Tongue (tissue), 2 donors: ENCODE measurements around the gene MYADM. TPM values are rescaled to one million over a fixed set of nuclear protein-coding genes. Genes with fewer than 3 reads are reported as not detected.
"Not testable (repeated sequence)": the region's sequence is repeated elsewhere in the genome, so short reads cannot be mapped to it uniquely, and the experiment has no call there.

Experiments
- DNase-seq: peaks from one replicate; pipeline ENCODE4 v3.0.0-alpha.2; 2015
- total RNA-seq: library from RNA; depleted of rRNA; stranded (reverse); fragments of >200 nt; gene quantifications from one replicate; pipeline ENCODE4 v1.2.3, GENCODE V29; 2014

Gene MYADM
- total RNA-seq, 1 donor from 2014 or later: 38.7 TPM

DNA sequence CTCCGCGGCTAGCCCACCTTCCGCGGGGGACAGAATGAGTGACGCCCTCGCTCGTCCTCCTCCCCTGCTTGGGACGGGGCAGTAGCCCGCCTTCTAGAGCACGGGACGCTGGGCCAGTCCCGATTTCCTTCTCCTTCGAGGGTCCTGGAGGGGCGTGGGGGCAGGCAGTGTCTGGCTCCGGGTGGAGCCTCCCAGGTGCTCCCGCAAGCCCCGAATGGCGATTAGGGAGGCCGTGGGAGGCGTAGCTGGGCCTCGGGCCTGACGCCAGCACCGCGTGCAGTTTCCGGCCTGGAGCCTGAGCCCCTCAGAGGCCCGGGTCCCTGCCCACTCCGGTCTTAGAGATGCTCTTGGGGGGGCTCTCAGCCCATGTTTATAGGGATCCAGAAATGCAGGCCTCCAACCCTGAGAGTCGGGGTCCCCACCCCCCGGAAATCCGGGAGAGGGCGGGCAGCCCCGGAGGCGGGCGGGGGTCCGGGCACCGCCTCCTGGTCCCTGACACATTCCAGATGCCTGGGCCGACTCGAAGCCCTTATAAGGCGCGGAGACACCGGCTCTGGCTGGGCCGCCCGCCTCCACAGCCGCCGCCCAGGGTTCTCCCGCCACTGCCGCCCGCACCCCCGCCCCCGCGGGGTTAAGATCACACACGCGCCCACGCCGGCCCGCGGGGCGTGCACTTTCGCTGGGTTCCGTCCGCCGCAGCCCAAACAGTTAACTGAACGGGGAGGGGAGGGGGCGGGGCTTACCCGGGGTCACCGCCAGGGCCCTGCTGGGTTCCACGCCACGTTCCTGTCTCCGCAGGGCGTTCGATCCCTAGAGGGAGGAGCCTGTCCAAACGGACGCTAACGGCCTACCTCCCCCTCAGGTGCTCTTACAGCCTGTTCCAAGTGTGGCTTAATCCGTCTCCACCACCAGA lies 1.5 kb downstream of the MYADM start:
- DNase-seq: peak; percentile 95

DNA sequence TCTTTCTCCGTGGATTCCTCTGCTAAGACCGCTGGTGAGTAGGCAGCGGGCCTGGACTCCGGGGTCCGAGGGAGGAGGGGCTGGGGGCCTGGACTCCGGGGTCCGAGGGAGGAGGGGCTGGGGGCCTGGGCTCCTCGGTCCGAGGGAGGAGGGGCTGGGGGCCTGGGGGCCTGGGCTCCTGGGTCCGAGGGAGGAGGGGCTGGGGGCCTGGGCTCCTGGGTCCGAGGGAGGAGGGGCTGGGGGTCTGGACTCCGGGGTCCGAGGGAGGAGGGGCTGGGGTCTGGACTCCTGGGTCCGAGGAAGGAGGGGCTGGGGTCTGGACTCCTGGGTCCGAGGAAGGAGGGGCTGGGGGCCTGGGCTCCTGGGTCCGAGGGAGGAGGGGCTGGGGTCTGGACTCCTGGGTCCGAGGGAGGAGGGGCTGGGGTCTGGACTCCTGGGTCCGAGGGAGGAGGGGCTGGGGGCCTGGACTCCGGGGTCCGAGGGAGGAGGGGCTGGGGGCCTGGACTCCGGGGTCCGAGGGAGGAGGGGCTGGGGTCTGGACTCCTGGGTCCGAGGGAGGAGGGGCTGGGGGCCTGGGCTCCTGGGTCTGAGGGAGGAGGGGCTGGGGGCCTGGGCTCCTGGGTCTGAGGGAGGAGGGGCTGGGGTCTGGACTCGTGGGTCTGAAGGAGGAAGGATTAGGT lies 2.3 kb downstream of the MYADM start:
- not testable (repeated sequence) for DNase-seq

DNA sequence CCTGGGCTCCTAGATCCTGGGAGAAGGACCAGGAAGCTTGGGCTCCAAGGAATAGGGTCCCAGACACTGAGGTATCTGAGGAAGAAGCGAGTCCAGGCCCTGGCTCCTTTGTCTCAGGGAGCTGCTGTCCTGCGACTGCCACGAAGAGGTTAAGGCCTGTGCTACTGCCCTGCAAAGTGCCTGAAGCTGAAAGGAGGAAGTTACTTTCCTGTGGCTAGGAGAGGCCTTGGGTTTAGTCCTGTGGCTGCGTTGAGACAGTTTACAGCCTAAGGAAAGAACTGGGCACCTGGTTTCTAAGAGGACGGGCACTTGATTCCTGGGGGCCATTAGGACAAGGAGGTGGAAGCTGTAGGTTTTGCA lies 2.8 kb downstream of the MYADM start:
- peak; percentile 24 for DNase-seq

DNA sequence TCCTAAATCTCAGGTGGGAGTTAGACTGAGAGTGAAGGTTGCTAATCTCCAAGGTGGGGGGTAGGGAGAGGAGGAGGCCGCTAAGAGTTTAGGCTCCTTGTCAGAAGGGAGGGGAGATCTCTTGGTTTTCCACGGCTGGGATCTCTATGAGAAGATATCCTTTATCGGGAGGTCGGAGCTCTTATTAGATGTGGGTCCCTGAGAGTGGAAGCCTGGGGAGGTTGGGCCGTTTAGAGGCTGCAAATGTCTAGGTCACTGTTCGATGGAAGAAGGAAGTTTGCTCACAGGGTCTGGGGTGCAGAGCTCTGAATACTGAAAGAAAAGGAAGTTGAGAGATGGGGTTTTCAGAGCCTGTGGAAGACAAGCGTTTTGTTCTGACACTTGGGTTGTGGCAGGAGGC lies 3.8 kb downstream of the MYADM start:
- peak; percentile 22 for DNase-seq

DNA sequence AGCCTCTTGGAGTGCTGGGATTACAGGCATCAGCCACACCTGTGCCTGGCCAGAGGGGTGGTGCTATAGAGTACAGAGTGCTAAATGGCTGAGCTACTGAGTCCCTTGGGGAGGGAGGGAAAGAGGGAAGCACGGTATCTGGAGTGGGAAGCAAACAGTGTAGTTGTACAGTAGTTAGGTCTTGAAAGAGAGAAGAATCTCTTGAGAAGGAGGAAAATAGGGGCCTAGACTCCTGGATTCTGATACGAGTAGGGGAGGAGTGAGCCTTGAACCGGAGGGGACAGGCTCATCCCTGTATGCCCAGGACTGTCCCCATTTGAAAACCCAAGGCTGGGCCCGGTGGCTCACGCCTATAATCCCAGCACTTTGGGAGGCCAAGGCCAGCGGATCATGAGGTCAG lies 5.1 kb downstream of the MYADM start:
- no peak for DNase-seq

DNA sequence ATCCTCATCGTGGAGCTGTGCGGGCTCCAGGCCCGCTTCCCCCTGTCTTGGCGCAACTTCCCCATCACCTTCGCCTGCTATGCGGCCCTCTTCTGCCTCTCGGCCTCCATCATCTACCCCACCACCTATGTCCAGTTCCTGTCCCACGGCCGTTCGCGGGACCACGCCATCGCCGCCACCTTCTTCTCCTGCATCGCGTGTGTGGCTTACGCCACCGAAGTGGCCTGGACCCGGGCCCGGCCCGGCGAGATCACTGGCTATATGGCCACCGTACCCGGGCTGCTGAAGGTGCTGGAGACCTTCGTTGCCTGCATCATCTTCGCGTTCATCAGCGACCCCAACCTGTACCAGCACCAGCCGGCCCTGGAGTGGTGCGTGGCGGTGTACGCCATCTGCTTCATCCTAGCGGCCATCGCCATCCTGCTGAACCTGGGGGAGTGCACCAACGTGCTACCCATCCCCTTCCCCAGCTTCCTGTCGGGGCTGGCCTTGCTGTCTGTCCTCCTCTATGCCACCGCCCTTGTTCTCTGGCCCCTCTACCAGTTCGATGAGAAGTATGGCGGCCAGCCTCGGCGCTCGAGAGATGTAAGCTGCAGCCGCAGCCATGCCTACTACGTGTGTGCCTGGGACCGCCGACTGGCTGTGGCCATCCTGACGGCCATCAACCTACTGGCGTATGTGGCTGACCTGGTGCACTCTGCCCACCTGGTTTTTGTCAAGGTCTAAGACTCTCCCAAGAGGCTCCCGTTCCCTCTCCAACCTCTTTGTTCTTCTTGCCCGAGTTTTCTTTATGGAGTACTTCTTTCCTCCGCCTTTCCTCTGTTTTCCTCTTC lies 6.3 kb downstream of the MYADM start:
- DNase-seq: no peak

DNA sequence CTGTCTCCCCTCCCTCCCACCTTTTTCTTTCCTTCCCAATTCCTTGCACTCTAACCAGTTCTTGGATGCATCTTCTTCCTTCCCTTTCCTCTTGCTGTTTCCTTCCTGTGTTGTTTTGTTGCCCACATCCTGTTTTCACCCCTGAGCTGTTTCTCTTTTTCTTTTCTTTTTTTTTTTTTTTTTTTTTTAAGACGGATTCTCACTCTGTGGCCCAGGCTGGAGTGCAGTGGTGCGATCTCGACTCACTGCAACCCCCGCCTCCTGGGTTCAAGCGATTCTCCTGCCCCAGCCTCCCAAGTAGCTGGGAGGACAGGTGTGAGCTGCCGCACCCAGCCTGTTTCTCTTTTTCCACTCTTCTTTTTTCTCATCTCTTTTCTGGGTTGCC lies 6.9 kb downstream of the MYADM start:
- DNase-seq: no peak

DNA sequence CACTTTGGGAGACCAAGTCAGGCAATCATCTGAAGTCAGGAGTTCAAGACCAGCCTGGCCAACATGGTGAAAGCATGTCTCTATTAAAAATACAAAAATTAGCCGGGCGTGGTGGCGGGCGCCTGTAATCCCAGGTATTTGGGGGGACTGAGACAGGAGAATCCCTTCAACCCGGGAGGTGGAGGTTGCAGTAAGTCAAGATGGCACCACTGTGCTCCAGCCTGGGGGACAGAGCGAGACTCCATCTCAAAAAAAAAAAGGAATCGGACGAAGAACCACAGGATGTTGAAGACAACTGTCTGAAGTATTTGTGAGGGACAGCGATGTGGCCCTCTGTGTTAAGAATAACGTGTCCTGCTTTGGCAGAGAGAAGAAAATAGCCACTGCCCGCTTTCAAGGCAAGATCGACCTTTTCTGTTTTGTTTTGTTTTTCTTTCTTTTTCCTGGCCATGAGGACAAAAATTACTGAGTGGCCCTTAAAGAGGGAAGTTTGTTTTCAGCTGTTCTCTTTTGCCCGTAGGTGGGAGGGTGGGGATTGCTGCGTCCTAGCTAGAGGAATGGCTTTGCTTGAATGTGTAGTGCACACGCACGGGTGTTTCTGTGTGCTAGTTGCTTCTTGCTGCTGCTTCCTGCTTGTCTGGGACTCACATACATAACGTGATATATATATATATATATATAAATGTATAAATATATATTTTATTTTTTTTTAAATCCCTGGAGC lies 8.1 kb downstream of the MYADM start:
- no peak for DNase-seq

DNA sequence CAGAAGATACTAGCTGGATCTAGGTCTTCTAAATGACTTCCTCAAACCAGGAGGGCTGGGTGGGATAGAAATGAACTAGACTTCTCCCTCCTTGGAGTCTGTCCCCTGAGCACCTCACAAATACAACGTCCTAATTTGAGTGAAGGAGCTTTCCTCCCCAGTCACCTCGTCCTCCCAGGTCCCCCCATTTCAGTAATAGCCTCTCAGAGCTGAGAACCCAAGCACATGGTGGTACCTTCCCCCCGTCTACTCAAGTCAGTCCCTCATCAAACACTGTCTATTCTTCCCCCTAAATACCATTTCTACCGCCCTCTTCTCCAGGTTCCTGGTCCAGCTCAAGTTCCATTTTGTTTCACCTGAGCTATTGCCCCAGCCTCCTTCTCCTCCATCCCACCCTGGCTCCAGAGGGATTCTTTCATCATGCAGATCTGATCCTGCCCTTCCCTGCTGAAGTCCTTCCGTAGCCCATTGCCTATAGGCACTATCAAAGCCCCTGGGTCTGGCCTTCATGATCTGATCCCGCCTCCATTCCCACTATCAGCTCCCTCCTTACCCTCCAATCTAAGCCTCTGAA lies 9.1 kb downstream of the MYADM start:
- no peak for DNase-seq

DNA sequence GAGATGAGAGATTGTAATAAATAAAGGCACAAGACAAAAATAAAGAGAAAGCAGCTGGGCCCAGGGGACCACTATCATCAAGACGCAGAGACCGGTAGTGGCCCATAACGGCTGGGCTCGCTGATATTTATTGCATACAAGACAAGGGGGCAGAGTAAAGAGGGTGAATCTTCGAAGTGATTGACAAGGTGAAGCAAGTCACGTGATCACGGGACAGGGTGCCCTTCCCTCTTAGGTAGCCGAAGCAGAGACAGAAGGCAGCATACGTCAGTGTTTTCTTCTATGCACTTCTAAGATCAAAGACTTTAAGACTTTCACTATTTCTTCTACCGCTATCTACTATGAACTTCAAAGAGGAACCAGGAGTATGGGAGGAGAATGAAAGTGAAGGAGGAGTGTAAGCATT lies 9.7 kb downstream of the MYADM start:
- no peak for DNase-seq

DNA sequence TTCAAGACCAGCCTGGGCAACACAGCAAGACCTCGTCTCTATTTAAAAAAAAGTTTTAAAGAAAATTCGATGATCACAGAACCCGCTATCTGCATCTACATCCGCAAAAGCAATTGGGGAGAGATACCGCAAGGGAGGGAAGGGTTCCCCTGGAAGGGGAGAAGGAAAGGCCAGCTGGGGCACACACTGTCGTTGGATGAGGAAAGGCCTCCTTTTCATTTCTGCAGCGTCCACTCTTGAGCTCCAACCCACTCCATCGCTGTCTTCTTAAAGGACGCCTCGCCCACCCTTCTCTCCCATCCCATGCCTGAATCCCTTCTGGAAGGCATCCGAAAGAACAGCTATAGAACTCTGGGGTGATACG lies 11.1 kb downstream of the MYADM start:
- DNase-seq: no peak

DNA sequence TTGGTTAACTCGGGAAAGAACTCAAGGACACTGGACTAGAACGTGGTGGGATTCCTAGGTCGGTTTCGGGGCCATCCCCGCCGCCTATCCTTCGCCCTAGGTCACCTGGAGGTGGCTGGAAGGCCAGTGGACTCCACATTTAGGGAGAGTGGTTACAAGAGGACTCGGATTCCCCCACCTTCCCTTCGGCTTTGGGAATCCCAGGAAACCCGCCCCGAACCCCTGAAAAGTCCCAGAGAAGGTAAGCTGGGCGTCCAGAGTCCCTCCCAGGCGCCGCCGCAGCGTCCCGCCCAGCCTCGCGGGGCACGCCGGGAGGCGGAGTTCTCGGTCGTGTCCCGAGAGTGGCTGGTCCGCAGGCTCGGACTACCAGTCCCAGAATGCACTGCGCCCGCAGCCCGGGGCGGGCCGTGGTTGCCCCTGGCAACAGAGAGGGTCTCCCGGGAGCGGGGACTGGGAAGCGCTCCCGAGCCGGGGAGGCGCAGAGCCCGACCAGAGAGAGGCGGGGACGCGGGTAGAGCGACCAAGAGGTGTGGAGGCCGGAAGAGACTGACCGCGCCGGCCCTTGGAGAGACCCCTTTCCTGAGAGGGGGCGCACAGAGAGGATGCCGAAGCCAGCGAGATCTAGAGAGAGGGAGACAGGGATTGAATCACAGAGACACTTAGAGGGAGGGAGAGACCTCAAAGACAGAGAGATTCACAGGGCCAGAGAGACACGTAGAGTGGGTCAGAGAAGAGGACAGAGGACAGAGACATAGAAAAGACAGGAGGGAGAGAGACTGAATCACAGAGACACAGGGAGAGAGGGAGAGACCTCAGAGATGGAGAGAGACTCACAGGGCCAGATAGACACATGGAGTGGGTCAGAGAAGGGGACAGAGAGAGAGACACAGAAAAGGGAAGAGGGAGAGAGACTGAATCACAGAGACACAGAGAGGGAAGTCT lies 11.7 kb downstream of the MYADM start:
- peak; percentile 97 for DNase-seq

DNA sequence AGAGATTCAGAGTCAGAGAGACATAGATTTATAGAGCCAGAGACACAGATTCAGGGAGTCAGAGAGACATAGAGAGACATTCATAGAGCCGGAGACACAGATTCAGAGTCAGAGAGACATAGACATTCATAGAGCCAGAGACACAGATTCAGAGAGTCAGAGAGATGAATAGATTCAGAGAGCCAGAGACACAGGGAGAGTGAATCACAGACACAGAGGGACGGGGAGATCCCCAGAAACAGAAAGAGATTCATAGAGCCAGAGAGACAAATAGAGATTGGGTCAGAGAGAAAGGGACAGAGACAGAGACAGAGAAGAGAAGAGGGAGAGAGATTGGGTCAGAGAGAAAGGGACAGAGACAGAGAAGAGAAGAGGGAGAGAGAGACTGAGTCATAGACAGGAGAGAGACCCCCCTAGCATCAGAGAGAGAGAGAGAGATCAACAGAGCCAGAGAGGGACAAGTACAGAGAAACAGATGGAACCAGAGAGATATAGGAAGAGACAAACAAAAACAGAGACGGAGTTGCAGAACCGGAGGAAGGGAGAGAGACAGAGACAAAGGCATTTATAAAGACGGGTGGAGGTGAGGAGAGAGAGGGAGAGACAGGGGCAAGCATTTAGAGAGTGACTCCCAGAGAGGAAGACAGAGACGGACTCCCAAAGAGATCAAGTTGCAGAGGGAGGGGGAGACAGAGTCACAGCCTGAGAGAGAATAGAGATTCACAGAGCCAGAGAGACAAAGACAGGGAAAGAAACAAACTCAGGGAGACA lies 13.2 kb downstream of the MYADM start:
- DNase-seq: no peak

DNA sequence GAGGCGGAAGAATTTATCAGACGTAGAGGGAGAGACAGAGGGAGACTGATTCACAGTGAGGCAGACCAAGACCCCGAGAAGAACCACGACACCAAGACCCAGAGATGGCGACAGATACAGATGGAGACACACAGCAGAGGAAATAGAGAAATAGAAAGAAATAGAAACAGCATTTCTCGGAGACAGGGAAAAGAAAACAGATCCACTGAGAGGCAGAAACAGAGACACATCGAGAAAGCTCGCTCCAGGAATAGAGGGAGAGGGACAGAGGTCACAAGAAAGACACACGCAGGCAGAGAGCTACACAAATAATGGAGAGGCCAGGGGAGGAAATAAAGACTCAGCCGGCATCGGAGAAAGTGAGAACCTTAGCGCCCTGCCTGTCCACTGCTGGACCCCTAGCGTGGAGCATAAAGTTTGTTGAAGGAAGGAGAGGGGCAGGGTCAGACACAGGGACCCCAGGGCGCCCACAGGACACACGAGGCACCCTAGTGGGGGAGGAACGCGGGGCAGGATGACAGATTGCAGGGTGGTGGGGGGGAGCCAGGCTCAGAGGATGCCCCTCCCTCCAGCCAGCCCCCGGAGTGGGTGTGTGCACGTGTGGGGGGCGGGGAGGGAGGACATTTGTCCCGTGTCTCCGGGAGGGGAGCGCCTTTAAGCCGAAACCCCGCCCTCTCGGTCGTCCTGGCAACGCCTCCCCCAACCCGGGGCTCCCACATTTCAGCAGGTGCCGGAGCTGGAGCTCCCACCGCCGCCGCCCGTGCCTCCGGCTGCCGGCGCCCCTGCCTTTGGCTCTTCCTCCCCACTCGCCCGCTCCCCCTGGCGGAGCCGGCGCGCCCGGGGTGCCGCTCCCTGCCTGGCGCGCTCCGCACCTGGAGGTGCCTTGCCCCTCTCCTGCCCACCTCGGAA lies 14.1 kb downstream of the MYADM start, which contains the start of gene PRKCG:
TSS of gene PRKCG (plus strand) at position 716 of the 909 bp plus-strand sequence. CDS start 298 bp downstream, outside the sequence.
- DNase-seq: peak; percentile 73

DNA sequence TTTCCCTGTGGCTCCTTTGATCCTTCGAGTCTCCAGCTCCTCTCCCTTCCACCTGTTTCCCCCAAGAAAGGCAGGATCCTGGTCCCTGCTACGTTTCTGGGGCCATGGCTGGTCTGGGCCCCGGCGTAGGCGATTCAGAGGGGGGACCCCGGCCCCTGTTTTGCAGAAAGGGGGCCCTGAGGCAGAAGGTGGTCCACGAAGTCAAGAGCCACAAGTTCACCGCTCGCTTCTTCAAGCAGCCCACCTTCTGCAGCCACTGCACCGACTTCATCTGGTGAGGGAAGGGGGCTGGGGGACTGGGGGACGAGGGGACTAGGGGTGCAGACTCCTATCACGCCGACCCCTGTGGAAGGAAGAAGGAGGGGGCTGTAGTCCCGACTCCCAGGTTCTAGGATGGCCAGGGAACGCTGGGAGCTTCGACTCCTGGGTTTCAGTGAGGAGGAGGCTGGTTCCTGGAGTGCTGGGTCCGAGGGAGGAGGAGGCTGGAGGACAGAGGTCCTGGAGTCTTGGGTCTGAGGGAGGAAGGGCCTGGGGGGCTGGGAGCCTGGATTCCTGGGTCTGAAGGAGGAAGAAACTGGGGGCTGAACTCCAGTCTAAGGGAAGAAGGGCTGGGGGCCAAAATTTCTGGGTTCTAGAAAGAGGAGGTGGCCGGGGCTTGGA lies 14.8 kb downstream of the MYADM start:
- no peak for DNase-seq

DNA sequence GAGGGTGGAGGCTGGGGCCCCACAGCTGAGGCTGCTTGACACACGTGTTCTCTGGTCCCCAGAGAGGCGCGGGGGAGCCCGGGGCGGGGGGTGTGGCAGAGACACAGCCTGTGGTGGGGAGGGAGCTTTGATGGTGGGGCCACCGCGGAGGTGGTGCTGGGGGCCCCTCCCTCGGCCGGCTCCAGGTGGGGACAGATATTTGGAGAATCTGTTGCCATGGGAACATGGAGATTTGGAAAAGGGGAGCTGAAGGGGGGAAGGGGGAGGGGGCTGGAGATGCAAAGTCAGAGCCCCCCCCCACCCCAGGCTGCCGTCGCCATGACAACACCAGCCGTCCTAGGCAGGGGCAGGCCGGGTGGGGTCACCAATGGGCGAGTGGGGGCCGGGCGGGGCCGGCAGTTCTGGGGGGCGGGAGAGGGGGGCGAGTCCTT lies 15.6 kb downstream of the MYADM start:
- DNase-seq: no peak

DNA sequence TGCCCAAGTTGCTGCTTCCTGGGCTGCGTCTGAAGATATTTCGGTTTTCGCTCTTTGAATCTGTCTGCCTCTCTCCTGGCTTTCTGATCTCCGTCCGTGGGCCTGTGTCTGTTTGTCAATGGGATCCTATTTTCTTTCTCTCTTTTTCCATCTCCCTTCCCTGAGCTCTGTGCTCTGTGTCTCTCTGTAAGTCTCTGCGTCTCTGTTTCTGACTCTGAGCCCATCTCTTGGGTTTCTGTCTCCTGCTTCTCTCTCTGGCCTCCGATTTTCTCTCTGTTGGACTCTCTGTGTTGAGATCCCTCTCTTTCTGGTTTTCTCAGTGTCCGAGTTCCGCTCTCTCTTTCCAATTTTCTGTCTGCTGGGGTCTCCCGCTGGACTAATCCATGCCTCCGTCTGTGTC lies 16.1 kb downstream of the MYADM start:
- no peak for DNase-seq

DNA sequence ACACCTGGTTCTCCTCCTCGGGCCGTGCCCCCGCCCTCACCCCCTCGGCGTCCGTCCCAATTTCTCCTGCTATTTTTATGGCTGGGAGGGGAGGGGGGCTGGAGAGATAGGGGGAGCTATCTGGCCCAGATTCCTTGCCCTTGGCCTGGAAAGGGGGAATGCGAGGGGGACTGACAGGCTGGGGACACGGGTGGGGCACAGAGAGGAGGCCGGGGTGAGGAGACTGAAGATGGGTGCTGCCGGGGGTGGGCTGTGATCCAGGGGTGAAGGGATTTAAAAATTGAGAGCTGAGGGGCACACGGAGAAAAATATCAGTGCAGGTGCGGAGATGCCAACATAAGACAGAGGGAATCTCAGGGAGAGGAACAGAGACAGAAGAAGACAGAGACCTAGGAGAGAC lies 16.6 kb downstream of the MYADM start:
- no peak for DNase-seq
